Measurements from ENCODE around the gene SERPIND1. TPM values are rescaled to one million over a fixed set of nuclear protein-coding genes. Genes with fewer than 3 reads are reported as not detected.

SERPIND1 gene
- total and polyA plus RNA-seq, 2 experiments from 2014 or later = 50.9 to 56.8 TPM

GRCh38 chr22:20834725-20835124, 60.8 kb downstream of the SERPIND1 start:
- Histone ChIP-seq H3K4me3 (no peak overlapping the region), H2AFZ (no peak overlapping the region), H3K9me3 (ENCODE audit: low read depth) (no peaks in the 10 kb centered on the region), H3K27me3 (no peaks in the 10 kb centered on the region), H3K4me2 (no peak overlapping the region), H3K27ac (no peak overlapping the region), H3K9me2 (replicated peaks; ENCODE audit: insufficient read depth) (no peaks in the 10 kb centered on the region), H4K20me1 (ENCODE audit: insufficient read depth, poor library complexity, severe bottlenecking) (peaks cover 5% of the 10 kb centered on the region), H3K36me3 (replicated peaks; ENCODE audit: insufficient read depth, low read depth) (no peaks in the 10 kb centered on the region), H3K79me2 (peaks cover 38% of the 10 kb centered on the region), H3K4me1 (ENCODE audit: insufficient read depth) (no peaks in the 10 kb centered on the region)
- 96% methylated on average over 3 of the region's 3 CpGs for WGBS (ENCODE audit: low lambda C conversion rate, missing lambda C conversion rate)
- TF ChIP-seq CTCF (IDR thresholded peaks at IDR 0.05; ENCODE audit: poor library complexity) = no peak
- TF ChIP-seq EZH2 (IDR thresholded peaks at IDR 0.05; ENCODE audit: borderline replicate concordance) = no peak
- DNase-seq (ENCODE audit: low spot score) = no peak

Other genes with a start within 250 kb of the SERPIND1 start
- 59.1 and 62.2 TPM in 2 replicates for gene PI4KA, start 84.7 kb downstream of the SERPIND1 start, total RNA-seq
- gene PI4KA, start 84.7 kb downstream of the SERPIND1 start, polyA plus RNA-seq = 75.7 and 80.5 TPM in 2 replicates
- gene SNAP29, start 84.9 kb downstream of the SERPIND1 start, total RNA-seq = 14.5 and 15.7 TPM in 2 replicates
- 34.3 and 41.0 TPM in 2 replicates for gene SNAP29, start 84.9 kb downstream of the SERPIND1 start, polyA plus RNA-seq
- 46.5 and 49.2 TPM in 2 replicates for gene CRKL, start 143.3 kb downstream of the SERPIND1 start, total RNA-seq
- gene CRKL, start 143.3 kb downstream of the SERPIND1 start, polyA plus RNA-seq = 30.7 and 31.8 TPM in 2 replicates
- gene AIFM3, start 193.1 kb downstream of the SERPIND1 start, total RNA-seq = 1.3 and 3.1 TPM in 2 replicates
- 1.7 and 2.1 TPM in 2 replicates for gene AIFM3, start 193.1 kb downstream of the SERPIND1 start, polyA plus RNA-seq
- gene LZTR1, start 208.2 kb downstream of the SERPIND1 start, total RNA-seq = 28.1 and 41.3 TPM in 2 replicates
- 50.4 and 65.4 TPM in 2 replicates for gene LZTR1, start 208.2 kb downstream of the SERPIND1 start, polyA plus RNA-seq
- 26.2 and 38.4 TPM in 2 replicates for gene THAP7, start 228.0 kb downstream of the SERPIND1 start, total RNA-seq
- gene THAP7, start 228.0 kb downstream of the SERPIND1 start, polyA plus RNA-seq = 40.5 and 41.2 TPM in 2 replicates
- 3.3 and 14.4 TPM in 2 replicates for gene P2RX6, start 241.1 kb downstream of the SERPIND1 start, total RNA-seq
- 8.0 and 12.9 TPM in 2 replicates for gene P2RX6, start 241.1 kb downstream of the SERPIND1 start, polyA plus RNA-seq